PC-3 (cell line): ENCODE measurements around the gene ESR2. TPM values are rescaled to one million over a fixed set of nuclear protein-coding genes. Genes with fewer than 3 reads are reported as not detected.

ENCODE experiments used
- ATAC-seq: fragments of 200-7000 bp; cut with Tn5 transposase; 2 replicates; pipeline ENCODE4 v1.9.1; 2020; ENCODE audit warnings: mild to moderate bottlenecking, moderate library complexity
- BruUV-seq: library from RNA; stranded (reverse); fragments of 400-500 nt; replicated peaks from 2 replicates; lab custom pipeline; 2021; lab: Mats Ljungman, UMichigan
- CTCF ChIA-PET: fragments of 300-600 bp; sonication (Branson Sonifier 250); formaldehyde crosslinking; loops from one replicate; lab custom pipeline; 2022; ENCODE audit warnings: antibody characterized with exemption; lab: Charles Lee
- POLR2A ChIA-PET: fragments of 300-600 bp; sonication (Branson Sonifier 250); formaldehyde crosslinking; loops from one replicate; lab custom pipeline; 2022; ENCODE audit warnings: antibody characterized with exemption; ENCODE audit not compliant: unreplicated experiment; lab: Charles Lee
- DNase-seq: peaks from one replicate; pipeline ENCODE4 v3.0.0-alpha.2; 2015
- H2AFZ ChIP-seq: fragments of 300-600 bp; sonication (generic); 2 replicates; pipeline ENCODE4 v1.6.0; 2016; ENCODE audit warnings: antibody characterized with exemption, low read length
- H3F3A ChIP-seq: fragments of 300-600 bp; sonication (generic); one replicate; pipeline ENCODE4 v1.6.0; 2017; ENCODE audit warnings: antibody characterized with exemption, low read length, control low read depth, mild to moderate bottlenecking; ENCODE audit not compliant: unreplicated experiment
- H3K27ac ChIP-seq: fragments of 300-600 bp; sonication (generic); 2 replicates; pipeline ENCODE4 v1.5.1; 2016; ENCODE audit warnings: mild to moderate bottlenecking, low read length
- H3K27me3 ChIP-seq: fragments of 300-600 bp; sonication (generic); 2 replicates; pipeline ENCODE4 v1.6.1; 2016; ENCODE audit warnings: low read length, mixed read lengths
- H3K36me3 ChIP-seq: fragments of 300-600 bp; sonication (generic); 2 replicates; pipeline ENCODE4 v1.6.1; 2016; ENCODE audit warnings: low read depth, mixed run types, low read length, mixed read lengths
- H3K4me1 ChIP-seq: fragments of 300-600 bp; sonication (generic); 2 replicates; pipeline ENCODE4 v1.5.1; 2016; ENCODE audit warnings: low read length; ENCODE audit not compliant: insufficient read depth
- H3K4me2 ChIP-seq: fragments of 300-600 bp; sonication (generic); 2 replicates; pipeline ENCODE4 v1.6.0; 2016; ENCODE audit warnings: low read length
- H3K4me3 ChIP-seq: fragments of 300-600 bp; sonication (generic); 2 replicates; pipeline ENCODE4 v1.5.1; 2016; ENCODE audit warnings: mild to moderate bottlenecking, low read length, mixed read lengths
- H3K79me2 ChIP-seq: fragments of 300-600 bp; sonication (generic); 2 replicates; pipeline ENCODE4 v1.6.1; 2017; ENCODE audit warnings: low read length, mixed read lengths
- H3K9ac ChIP-seq: fragments of 300-600 bp; sonication (generic); 2 replicates; pipeline ENCODE4 v1.6.0; 2016; ENCODE audit warnings: mild to moderate bottlenecking, low read length
- H3K9me2 ChIP-seq: fragments of 300-600 bp; sonication (generic); replicated peaks from 2 replicates; pipeline ENCODE4 v1.6.1; 2016; ENCODE audit warnings: mixed run types, low read length, mixed read lengths
- H3K9me3 ChIP-seq: fragments of 300-600 bp; sonication (generic); 2 replicates; pipeline ENCODE4 v1.6.1; 2016; ENCODE audit warnings: low read length, mixed read lengths
- H4K20me1 ChIP-seq: fragments of 300-600 bp; sonication (generic); 2 replicates; pipeline ENCODE4 v1.6.1; 2016; ENCODE audit warnings: low read length, mixed read lengths
- CTCF ChIP-seq: fragments of 300-600 bp; sonication (generic); conservative IDR thresholded peaks from 2 replicates; pipeline ENCODE4 v1.5.1; 2017; ENCODE audit warnings: antibody characterized with exemption, low read depth, mild to moderate bottlenecking, low read length
- EZH2 ChIP-seq: fragments of 300-600 bp; sonication (generic); IDR thresholded peaks from one replicate; pipeline ENCODE4 v1.6.1; 2017; ENCODE audit warnings: antibody characterized with exemption, mild to moderate bottlenecking, low read length; ENCODE audit not compliant: unreplicated experiment
- EZH2phosphoT487 ChIP-seq: fragments of 300-600 bp; sonication (generic); IDR thresholded peaks from 2 replicates; pipeline ENCODE4 v1.6.1; 2018; ENCODE audit warnings: mild to moderate bottlenecking, antibody characterized with exemption, low read length, borderline replicate concordance
- intact Hi-C: fragments of 100-400 bp; cut with micrococcal nuclease; formaldehyde crosslinking; loops from 2 replicates; pipeline ENCODE4 v1.9.0; 2023
- total RNA-seq: library from RNA; depleted of rRNA; stranded (reverse); fragments of >200 nt; gene quantifications from 2 replicates; pipeline ENCODE4 v1.2.3, GENCODE V29; 2014

Gene ESR2
- total RNA-seq, 1 experiment from 2014 or later: 0.18 TPM

- H3K27me3 ChIP-seq: no peaks in the 10 kb centered on the region
- H3K4me3 ChIP-seq: no peak overlapping the region
- no peaks in the 10 kb centered on the region for H3K4me1 ChIP-seq
- H3K9ac ChIP-seq: no peak overlapping the region
- CTCF ChIA-PET: no interaction called here
- DNase-seq (no peak), ATAC-seq (no peak)
- no TSS peak for BruUV-seq
- H3K9me2 ChIP-seq: no peaks in the 10 kb centered on the region
- intact Hi-C loops: no loop called here
- no peak overlapping the region for H3K27ac ChIP-seq
- H3K79me2 ChIP-seq: no peaks in the 10 kb centered on the region
- H3K9me3 ChIP-seq: no peaks in the 10 kb centered on the region
- H2AFZ ChIP-seq: no peak overlapping the region
- TF ChIP-seq CTCF (no peak), EZH2phosphoT487 (no peak), EZH2 (no peak)
- H3K36me3 ChIP-seq: no peaks in the 10 kb centered on the region
- POLR2A ChIA-PET: no interaction called here
- H3K4me2 ChIP-seq: no peak overlapping the region
- H3F3A ChIP-seq: no peaks in the 10 kb centered on the region
- H4K20me1 ChIP-seq: no peaks in the 10 kb centered on the region
These were observed 211.3 kb downstream of the ESR2 start for GRCh38 chr14:64082837-64083236.

GRCh38 chr14:64081174-64081746, 212.9 kb downstream of the ESR2 start:
- Histone ChIP-seq H3K4me1 (no peaks in the 10 kb centered on the region), H3F3A (no peaks in the 10 kb centered on the region), H3K9me2 (no peaks in the 10 kb centered on the region), H3K4me3 (no peak overlapping the region), H2AFZ (no peak overlapping the region), H3K9ac (no peak overlapping the region), H3K27ac (no peak overlapping the region), H3K4me2 (no peak overlapping the region), H3K27me3 (no peaks in the 10 kb centered on the region), H3K79me2 (no peaks in the 10 kb centered on the region), H3K36me3 (no peaks in the 10 kb centered on the region), H4K20me1 (no peaks in the 10 kb centered on the region), H3K9me3 (no peaks in the 10 kb centered on the region)
- no peak for TF ChIP-seq CTCF
- no peak for TF ChIP-seq EZH2
- no peak for TF ChIP-seq EZH2phosphoT487
- ChIA-PET POLR2A (no interaction called here), CTCF (interaction anchor here (0.5 to 0.6 kb wide), 2 partner anchors 88 to 256 kb away, joined by 3 to 4 read pairs; no protein-coding TSS in a partner anchor)
- peak; percentile 44 for DNase-seq
- no TSS peak for BruUV-seq
- ATAC-seq: peak; percentile 87
- intact Hi-C loops: no loop called here

GRCh38 chr14:64080452-64080851, 213.7 kb downstream of the ESR2 start:
- Histone ChIP-seq H3F3A (peaks cover 3% of the 10 kb centered on the region), H3K9me3 (no peaks in the 10 kb centered on the region), H3K4me2 (no peak overlapping the region), H3K79me2 (no peaks in the 10 kb centered on the region), H4K20me1 (no peaks in the 10 kb centered on the region), H2AFZ (no peak overlapping the region), H3K9ac (no peak overlapping the region), H3K36me3 (no peaks in the 10 kb centered on the region), H3K27ac (no peak overlapping the region), H3K27me3 (no peaks in the 10 kb centered on the region), H3K4me3 (no peak overlapping the region), H3K9me2 (no peaks in the 10 kb centered on the region), H3K4me1 (peaks cover 5% of the 10 kb centered on the region)
- ChIA-PET CTCF (no interaction called here), POLR2A (interaction anchor here (0.7 kb wide), 1 partner anchor 8 kb away, joined by 3 read pairs; no protein-coding TSS in a partner anchor)
- intact Hi-C loops: no loop called here
- BruUV-seq: no TSS peak
- ATAC-seq: peak; percentile 32
- TF ChIP-seq EZH2 (no peak), CTCF (no peak), EZH2phosphoT487 (no peak)
- no peak for DNase-seq
